Endodermal cell (in vitro differentiated cells): ENCODE results near the gene KRTAP10-6. TPM values are rescaled to one million over a fixed set of nuclear protein-coding genes. Genes with fewer than 3 reads are reported as not detected.

Experiments
- DNase-seq: peaks from one replicate; pipeline ENCODE4 v3.0.0-alpha.2; 2017
- H3K27ac ChIP-seq: 2 replicates; pipeline ENCODE4 v1.5.1; 2013; ENCODE audit warnings: mild to moderate bottlenecking, low read depth, low read length, moderate library complexity
- H3K27me3 ChIP-seq: 2 replicates; pipeline ENCODE4 v1.6.1; 2013; ENCODE audit warnings: mild to moderate bottlenecking, low read length, moderate library complexity; ENCODE audit not compliant: insufficient read depth, control insufficient read depth, poor library complexity, severe bottlenecking
- H3K36me3 ChIP-seq: 2 replicates; pipeline ENCODE4 v1.7.0; 2013; ENCODE audit warnings: mild to moderate bottlenecking, low read length, moderate library complexity; ENCODE audit not compliant: control insufficient read depth, insufficient read depth
- H3K4me1 ChIP-seq: one replicate; pipeline ENCODE4 v1.7.0; 2013; ENCODE audit warnings: low read length; ENCODE audit not compliant: control insufficient read depth, insufficient read depth
- H3K4me3 ChIP-seq: 2 replicates; pipeline ENCODE4 v1.5.1; 2013; ENCODE audit warnings: mild to moderate bottlenecking, low read length, moderate library complexity
- H3K9ac ChIP-seq: 2 replicates; pipeline ENCODE4 v1.6.1; 2013; ENCODE audit warnings: mild to moderate bottlenecking, low read length, moderate library complexity; ENCODE audit not compliant: poor library complexity, severe bottlenecking; ENCODE audit errors: extremely low read depth
- H3K9me3 ChIP-seq: 2 replicates; pipeline ENCODE4 v1.6.1; 2013; ENCODE audit warnings: mild to moderate bottlenecking, low read length, moderate library complexity; ENCODE audit not compliant: control insufficient read depth
- H3K27ac Mint-ChIP-seq: 2 replicates; pipeline ENCODE4 v1.8.0; 2020; ENCODE audit warnings: mixed read lengths
- H3K27me3 Mint-ChIP-seq: 2 replicates; pipeline ENCODE4 v1.8.0; 2021; ENCODE audit warnings: mild to moderate bottlenecking, mixed read lengths; ENCODE audit not compliant: insufficient read depth
- H3K36me3 Mint-ChIP-seq: 2 replicates; pipeline ENCODE4 v1.8.0; 2020; ENCODE audit warnings: low read depth, mixed read lengths
- H3K4me1 Mint-ChIP-seq: 2 replicates; pipeline ENCODE4 v1.8.0; 2020; ENCODE audit warnings: mixed read lengths
- H3K4me3 Mint-ChIP-seq: 2 replicates; pipeline ENCODE4 v1.8.0; 2020; ENCODE audit warnings: mild to moderate bottlenecking, moderate library complexity, mixed read lengths
- H3K9me3 Mint-ChIP-seq: 2 replicates; pipeline ENCODE4 v1.8.0; 2020; ENCODE audit warnings: mild to moderate bottlenecking, mixed read lengths
- CTCF ChIP-seq: fragments of 200-600 bp; sonication (generic); conservative IDR thresholded peaks from 2 replicates; pipeline ENCODE4 v1.5.0; 2021; ENCODE audit warnings: antibody characterized with exemption, mild to moderate bottlenecking
- WGBS, 2 experiments: methylation state at CpG; one replicate each; pipeline versions ENCODE4 v1.1.5 to v1.1.7; 2013; ENCODE audit warnings: missing lambda C conversion rate in 2 of 2, mixed read lengths in 1 of 2; ENCODE audit not compliant: insufficient coverage in 1 of 2, insufficient read length in 1 of 2; 5-methylcytosine and 5-hydroxymethylcytosine counted together
- total RNA-seq, 2 donors: library from RNA; stranded (reverse); fragmentation: NEBNext Ultra II Directional in 1 of 2; extraction: Animal tissue kit (Norgen Biotek cat#: 25700) in 1 of 2; gene quantifications; 2 replicates in 1 of 2; 3 replicates in 1 of 2; pipeline ENCODE4 v1.2.1, GENCODE V29; 2021

KRTAP10-6 gene
- total RNA-seq, 2 donors from 2014 or later, result not detected

GRCh38 chr21:44567481-44568171, 24.7 kb downstream of the KRTAP10-6 start:
- Histone ChIP-seq H3K9me3 (peaks cover 14% of the 10 kb centered on the region), H3K4me1 (no peaks in the 10 kb centered on the region), H3K27me3 (no peaks in the 10 kb centered on the region), H3K4me3 (no peak overlapping the region), H3K27ac (no peak overlapping the region), H3K9ac (no peak overlapping the region), H3K36me3 (no peaks in the 10 kb centered on the region)
- Mint-ChIP-seq H3K4me3 (no peak overlapping the region), H3K4me1 (no peaks in the 10 kb centered on the region), H3K36me3 (no peaks in the 10 kb centered on the region), H3K9me3 (peaks cover 22% of the 10 kb centered on the region), H3K27me3 (no peaks in the 10 kb centered on the region), H3K27ac (no peak overlapping the region)
- 95 to 96% methylated on average over 12 to 18 of the region's 18 CpGs for WGBS, 2 experiments
- TF ChIP-seq CTCF, result no peak
- DNase-seq, result no peak

GRCh38 chr21:44566403-44566802, 25.9 kb downstream of the KRTAP10-6 start:
- Mint-ChIP-seq H3K9me3 (peaks cover 12% of the 10 kb centered on the region), H3K4me1 (no peaks in the 10 kb centered on the region), H3K27me3 (no peaks in the 10 kb centered on the region), H3K4me3 (no peak overlapping the region), H3K36me3 (no peaks in the 10 kb centered on the region), H3K27ac (no peak overlapping the region)
- H3K27me3 ChIP-seq, result no peaks in the 10 kb centered on the region
- H3K4me1 ChIP-seq, result no peaks in the 10 kb centered on the region
- H3K9ac ChIP-seq, result no peak overlapping the region
- TF ChIP-seq CTCF, result no peak
- no peaks in the 10 kb centered on the region for H3K36me3 ChIP-seq
- peaks cover 11% of the 10 kb centered on the region for H3K9me3 ChIP-seq
- 100% methylated on average over 1 of the region's 1 CpG; no CpG with 5 or more reads in 1 of the 2 experiments for WGBS, 2 experiments
- no peak overlapping the region for H3K27ac ChIP-seq
- DNase-seq, result no peak
- H3K4me3 ChIP-seq, result no peak overlapping the region

GRCh38 chr21:44564886-44565598, 27.3 kb downstream of the KRTAP10-6 start:
- Histone ChIP-seq H3K36me3 (no peaks in the 10 kb centered on the region), H3K27ac (no peak overlapping the region), H3K4me3 (no peak overlapping the region), H3K27me3 (no peaks in the 10 kb centered on the region), H3K4me1 (no peaks in the 10 kb centered on the region), H3K9ac (no peak overlapping the region), H3K9me3 (no peaks in the 10 kb centered on the region)
- no peak overlapping the region for H3K4me3 Mint-ChIP-seq
- TF ChIP-seq CTCF, result no peak
- H3K4me1 Mint-ChIP-seq, result no peaks in the 10 kb centered on the region
- H3K36me3 Mint-ChIP-seq, result no peaks in the 10 kb centered on the region
- H3K27me3 Mint-ChIP-seq, result no peaks in the 10 kb centered on the region
- DNase-seq, result no peak
- no peak overlapping the region for H3K27ac Mint-ChIP-seq
- H3K9me3 Mint-ChIP-seq, result no peaks in the 10 kb centered on the region
- WGBS, 2 experiments, result 0% methylated on average over 1 of the region's 1 CpG; no CpG with 5 or more reads in 1 of the 2 experiments
